A673 (cell line): Measurements from ENCODE around the gene PHF3. TPM values are rescaled to one million over a fixed set of nuclear protein-coding genes. Genes with fewer than 3 reads are reported as not detected.

Experiments used
- BruUV-seq: library from RNA; stranded (reverse); fragments of 400-500 nt; replicated peaks from 2 replicates; lab custom pipeline; 2021; lab: Mats Ljungman, UMichigan
- CTCF ChIA-PET: fragments of 300-600 bp; sonication (Branson Sonifier 250); formaldehyde crosslinking; loops from one replicate; lab custom pipeline; 2022; ENCODE audit warnings: antibody characterized with exemption; lab: Charles Lee
- POLR2A ChIA-PET: fragments of 300-600 bp; sonication (Branson Sonifier 250); formaldehyde crosslinking; loops from one replicate; lab custom pipeline; 2022; ENCODE audit warnings: antibody characterized with exemption; ENCODE audit not compliant: low non-redundant PET; lab: Charles Lee
- DNase-seq: peaks from one replicate; pipeline ENCODE4 v3.0.0-alpha.2; 2015; ENCODE audit warnings: low spot score
- H3K27ac ChIP-seq: fragments of 200-600 bp; sonication (generic); 2 replicates; pipeline ENCODE4 v1.5.1; 2016; ENCODE audit warnings: mixed run types, low read depth, mild to moderate bottlenecking, mixed read lengths, antibody characterized with exemption, low read length; ENCODE audit not compliant: poor library complexity, severe bottlenecking
- H3K27me3 ChIP-seq: fragments of 200-600 bp; sonication (generic); replicated peaks from 2 replicates; pipeline ENCODE4 v1.6.1; 2017; ENCODE audit warnings: mixed run types, low read depth, mild to moderate bottlenecking, mixed read lengths, antibody characterized with exemption, low read length; ENCODE audit not compliant: insufficient read depth, poor library complexity
- H3K36me3 ChIP-seq: fragments of 200-600 bp; sonication (generic); 2 replicates; pipeline ENCODE4 v1.6.1; 2016; ENCODE audit warnings: mixed run types, mild to moderate bottlenecking, mixed read lengths, antibody characterized with exemption, low read length; ENCODE audit not compliant: insufficient read depth, poor library complexity, severe bottlenecking
- H3K4me1 ChIP-seq: fragments of 200-600 bp; sonication (generic); 2 replicates; pipeline ENCODE4 v1.6.1; 2017; ENCODE audit warnings: mixed run types, mild to moderate bottlenecking, mixed read lengths, antibody characterized with exemption, low read length; ENCODE audit not compliant: insufficient read depth, poor library complexity, severe bottlenecking
- H3K4me3 ChIP-seq: fragments of 200-600 bp; sonication (generic); 2 replicates; pipeline ENCODE4 v1.5.1; 2016; ENCODE audit warnings: low read depth, mixed run types, mild to moderate bottlenecking, mixed read lengths, low read length; ENCODE audit not compliant: poor library complexity, severe bottlenecking
- H3K9me3 ChIP-seq: fragments of 200-600 bp; sonication (generic); 2 replicates; pipeline ENCODE4 v1.6.1; 2016; ENCODE audit warnings: mixed run types, low read depth, mild to moderate bottlenecking, mixed read lengths, antibody characterized with exemption, low read length; ENCODE audit not compliant: poor library complexity, severe bottlenecking
- EZH2 ChIP-seq: fragments of 200-600 bp; sonication (generic); IDR thresholded peaks from 2 replicates; pipeline ENCODE4 v1.6.1; 2017; ENCODE audit warnings: borderline replicate concordance, low read depth, mild to moderate bottlenecking, mixed read lengths, antibody characterized with exemption, low read length; ENCODE audit not compliant: poor library complexity, severe bottlenecking
- intact Hi-C: fragments of 100-400 bp; cut with micrococcal nuclease; formaldehyde crosslinking; loops from one replicate; pipeline ENCODE4 v1.10.0; 2022; ENCODE audit not compliant: unreplicated experiment
- total RNA-seq: library from RNA; stranded (reverse); gene quantifications from 2 replicates; pipeline ENCODE4 v1.2.3, GENCODE V29; 2021
- TF ChIP-seq, protein P1 (sequence below): fragments of 300-800, 200-600 bp; sonication (generic); conservative IDR thresholded peaks from 2 replicates; pipeline ENCODE4 v1.5.1; 2017; ENCODE audit warnings: low read depth, mild to moderate bottlenecking, antibody characterized with exemption, low read length, moderate library complexity, mixed read lengths

Gene PHF3
- total RNA-seq, 1 experiment from 2014 or later, result 52.0 TPM

DNA sequence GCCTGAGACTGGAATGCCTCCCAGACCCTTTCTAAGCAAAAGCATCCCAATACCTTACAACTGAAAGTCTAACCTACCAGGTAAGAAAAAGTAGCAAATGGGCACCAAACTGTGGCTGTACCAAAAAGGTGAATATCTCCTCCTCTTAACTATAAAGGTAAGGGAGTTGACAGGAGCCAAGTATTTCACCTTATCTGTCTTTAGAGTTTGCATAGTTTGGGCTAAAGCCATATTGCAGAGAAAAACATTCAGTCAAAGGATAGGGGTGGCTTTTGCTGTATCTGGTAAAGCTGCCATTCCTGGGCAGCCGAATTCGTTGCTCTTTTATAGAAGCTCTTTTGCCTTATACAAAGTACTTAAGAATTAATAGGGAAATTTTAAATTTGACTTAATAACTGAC, 38.1 kb downstream of the PHF3 start:
- CTCF ChIA-PET, result no interaction called here
- TF ChIP-seq, protein P1, sequence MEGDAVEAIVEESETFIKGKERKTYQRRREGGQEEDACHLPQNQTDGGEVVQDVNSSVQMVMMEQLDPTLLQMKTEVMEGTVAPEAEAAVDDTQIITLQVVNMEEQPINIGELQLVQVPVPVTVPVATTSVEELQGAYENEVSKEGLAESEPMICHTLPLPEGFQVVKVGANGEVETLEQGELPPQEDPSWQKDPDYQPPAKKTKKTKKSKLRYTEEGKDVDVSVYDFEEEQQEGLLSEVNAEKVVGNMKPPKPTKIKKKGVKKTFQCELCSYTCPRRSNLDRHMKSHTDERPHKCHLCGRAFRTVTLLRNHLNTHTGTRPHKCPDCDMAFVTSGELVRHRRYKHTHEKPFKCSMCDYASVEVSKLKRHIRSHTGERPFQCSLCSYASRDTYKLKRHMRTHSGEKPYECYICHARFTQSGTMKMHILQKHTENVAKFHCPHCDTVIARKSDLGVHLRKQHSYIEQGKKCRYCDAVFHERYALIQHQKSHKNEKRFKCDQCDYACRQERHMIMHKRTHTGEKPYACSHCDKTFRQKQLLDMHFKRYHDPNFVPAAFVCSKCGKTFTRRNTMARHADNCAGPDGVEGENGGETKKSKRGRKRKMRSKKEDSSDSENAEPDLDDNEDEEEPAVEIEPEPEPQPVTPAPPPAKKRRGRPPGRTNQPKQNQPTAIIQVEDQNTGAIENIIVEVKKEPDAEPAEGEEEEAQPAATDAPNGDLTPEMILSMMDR, result no peak
- no peaks in the 10 kb centered on the region for H3K9me3 ChIP-seq
- H3K4me3 ChIP-seq, result no peak overlapping the region
- no peaks in the 10 kb centered on the region for H3K27me3 ChIP-seq
- H3K36me3 ChIP-seq, result no peaks in the 10 kb centered on the region
- POLR2A ChIA-PET, result no interaction called here
- peaks cover 33% of the 10 kb centered on the region for H3K4me1 ChIP-seq
- BruUV-seq, result no TSS peak
- intact Hi-C loops, result no loop called here
- H3K27ac ChIP-seq, result no peak overlapping the region
- no peak for DNase-seq

DNA sequence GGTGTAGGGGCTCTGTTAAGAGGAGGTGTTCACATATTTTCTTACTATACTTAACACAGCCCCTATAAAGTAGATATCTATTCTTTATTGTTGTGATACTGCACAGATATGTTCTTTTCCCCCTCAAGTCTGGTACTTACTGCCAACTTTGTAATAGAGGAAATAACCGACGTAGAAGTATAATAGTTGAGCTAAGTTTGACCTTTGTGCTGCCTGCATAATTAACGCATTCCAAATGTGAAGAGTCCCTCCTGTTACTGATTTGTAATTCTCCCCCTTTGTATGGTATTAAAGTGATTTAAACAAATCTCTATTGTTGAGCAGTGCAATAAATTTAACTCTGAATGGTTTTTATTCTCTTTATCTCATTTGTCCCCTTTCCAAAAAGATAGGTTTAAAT, 39.0 kb downstream of the PHF3 start:
- Histone ChIP-seq H3K4me3 (no peak overlapping the region), H3K4me1 (peaks cover 33% of the 10 kb centered on the region), H3K27me3 (no peaks in the 10 kb centered on the region), H3K9me3 (no peaks in the 10 kb centered on the region), H3K36me3 (peaks cover 6% of the 10 kb centered on the region), H3K27ac (no peak overlapping the region)
- peak; percentile 43 for DNase-seq
- intact Hi-C loops, result no loop called here
- POLR2A ChIA-PET, result no interaction called here
- no peak for TF ChIP-seq EZH2
- TF ChIP-seq, protein P1, result no peak
- CTCF ChIA-PET, result no interaction called here
- BruUV-seq, result no TSS peak

DNA sequence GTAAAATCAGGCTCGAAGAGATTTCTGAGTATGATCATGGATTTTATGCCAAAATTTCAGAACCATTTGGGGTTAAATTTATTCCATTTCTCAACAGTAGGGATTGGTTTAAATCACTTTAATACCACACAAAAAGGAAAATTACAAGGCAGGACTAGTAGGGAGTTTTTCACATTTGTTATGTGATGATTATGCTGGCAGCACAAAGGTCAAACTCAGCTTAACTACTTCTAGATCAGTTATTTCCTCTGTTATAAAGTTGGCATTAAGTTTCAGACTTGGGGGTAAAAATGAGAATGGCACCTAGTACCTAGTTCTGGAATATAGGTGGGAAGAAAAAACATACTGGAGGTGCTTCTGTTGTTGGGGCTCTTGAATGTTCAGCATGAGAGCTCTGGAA, 39.5 kb downstream of the PHF3 start:
- H3K4me3 ChIP-seq, result no peak overlapping the region
- intact Hi-C loops, result no loop called here
- DNase-seq, result no peak
- H3K27me3 ChIP-seq, result no peaks in the 10 kb centered on the region
- POLR2A ChIA-PET, result no interaction called here
- TF ChIP-seq, protein P1, result no peak
- TF ChIP-seq EZH2, result no peak
- H3K4me1 ChIP-seq, result peaks cover 33% of the 10 kb centered on the region
- H3K27ac ChIP-seq, result no peak overlapping the region
- CTCF ChIA-PET, result no interaction called here
- peaks cover 11% of the 10 kb centered on the region for H3K36me3 ChIP-seq
- H3K9me3 ChIP-seq, result no peaks in the 10 kb centered on the region
- no TSS peak for BruUV-seq
